GM18868 (cell line): ENCODE results near the gene NAAA.
"Not testable (repeated sequence)": the region's sequence is repeated elsewhere in the genome, so short reads cannot be mapped to it uniquely, and the experiment has no call there.

Experiments used
- ATAC-seq: cut with Tn5 transposase; IDR thresholded peaks from one replicate; pipeline ENCODE4 v1.9.1; 2021; ENCODE audit warnings: mild to moderate bottlenecking, moderate library complexity; ENCODE audit not compliant: unreplicated experiment

NAAA gene

DNA sequence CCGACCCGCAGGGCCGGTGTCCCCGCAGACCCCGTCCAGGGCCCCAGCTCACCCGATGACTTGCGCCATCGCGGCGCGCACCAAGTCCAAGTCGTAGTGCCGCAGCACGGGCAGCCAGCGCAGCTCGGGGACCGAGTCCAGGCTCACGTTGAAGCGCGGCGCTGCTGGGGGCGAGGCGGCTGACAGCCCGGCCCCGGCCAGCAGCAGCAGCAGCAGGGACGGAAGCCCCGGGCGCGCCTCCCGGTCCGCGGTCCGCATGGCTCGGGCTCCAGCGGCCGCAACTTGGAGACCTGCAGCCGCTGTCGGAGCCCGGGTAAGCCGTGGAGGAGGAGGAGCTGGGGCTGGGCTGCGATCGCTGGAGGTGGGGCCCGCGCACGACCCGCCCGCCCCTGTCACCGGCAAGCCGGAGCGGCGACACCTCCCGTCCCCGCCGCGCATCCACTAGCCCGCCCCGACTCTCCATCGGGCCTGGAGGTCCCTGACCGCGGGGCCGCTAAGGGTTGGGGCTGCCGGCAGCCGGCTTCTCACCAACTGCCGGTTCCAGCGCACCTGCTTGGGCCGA, at the start of gene NAAA:
Gene NAAA, minus strand, starts transcription at position 322 of the 562 bp plus-strand sequence. Its CDS starts 64 bp downstream, at position 258.
- peak; percentile 86 for ATAC-seq

DNA sequence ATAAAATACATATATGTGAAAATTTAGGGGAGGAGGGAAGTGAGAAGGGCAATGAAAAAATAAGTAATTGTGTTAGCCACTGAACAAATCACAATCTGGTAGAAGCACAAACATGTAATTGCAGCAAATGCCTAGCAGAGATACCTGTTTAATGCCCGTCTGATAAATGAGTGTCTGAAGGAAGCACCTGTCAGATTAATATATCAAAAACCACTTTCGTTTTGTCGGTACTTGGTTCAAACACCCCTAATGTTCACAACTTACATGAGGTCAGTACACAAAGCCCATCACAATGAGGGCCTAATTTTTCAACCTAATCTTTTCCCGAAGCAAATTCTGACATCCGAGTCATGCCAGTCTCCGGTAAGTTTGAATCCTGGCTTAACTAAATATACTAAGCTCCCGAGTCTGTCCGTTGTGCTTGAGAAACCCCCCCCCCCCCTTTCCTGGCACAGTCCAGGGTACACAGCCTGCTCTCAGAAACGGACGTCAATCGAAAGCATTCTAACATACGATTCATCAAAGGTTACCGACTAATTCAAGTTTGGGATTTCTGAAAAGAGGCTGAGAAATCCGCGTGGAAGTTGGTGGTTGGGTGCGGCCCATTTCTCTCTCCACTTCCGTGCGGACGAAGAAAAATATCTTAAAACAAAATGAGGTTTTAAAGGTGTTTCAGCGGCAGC, 49.2 kb upstream of the NAAA start:
- ATAC-seq: no peak

DNA sequence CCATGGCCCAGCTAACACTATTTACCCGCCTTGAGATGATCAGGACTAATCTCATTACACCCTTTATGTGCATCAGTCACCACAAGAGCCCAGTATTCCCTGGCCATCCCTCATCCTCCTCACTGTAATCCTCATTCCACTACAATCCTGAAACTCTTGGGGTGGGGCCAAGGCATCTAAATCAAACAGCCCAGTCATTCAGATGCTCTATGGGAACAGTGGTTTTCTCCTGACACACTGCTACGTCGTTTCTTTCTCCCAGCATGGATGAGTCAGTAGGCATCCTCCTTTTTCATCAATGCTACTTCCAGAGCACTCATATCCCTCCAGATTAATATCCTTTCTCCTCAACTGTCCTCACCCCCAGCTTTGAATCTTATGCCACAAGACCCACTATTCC, 44.3 kb upstream of the NAAA start:
- no peak for ATAC-seq

- ATAC-seq: no peak
These were observed 39.8 kb upstream of the NAAA start for GRCh38 chr4:75980576-75980975.

DNA sequence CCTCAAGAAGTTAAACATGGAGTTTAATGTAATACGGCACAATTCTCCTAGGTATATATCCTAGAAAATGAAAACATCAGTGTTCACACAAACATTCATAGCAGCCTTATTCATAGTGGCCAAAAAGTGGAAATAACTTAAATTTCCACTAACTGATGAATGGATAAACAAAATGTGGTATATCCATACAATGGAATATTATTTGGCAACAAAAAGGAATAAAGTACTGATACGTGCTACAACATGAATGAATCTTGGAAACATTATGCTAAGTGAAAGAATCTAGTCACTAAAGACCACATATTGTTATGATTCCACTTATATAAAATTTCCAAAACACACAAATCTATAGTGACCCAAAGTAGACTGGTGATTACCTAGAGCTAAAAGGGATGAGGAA, 35.4 kb upstream of the NAAA start:
- ATAC-seq: no peak

DNA sequence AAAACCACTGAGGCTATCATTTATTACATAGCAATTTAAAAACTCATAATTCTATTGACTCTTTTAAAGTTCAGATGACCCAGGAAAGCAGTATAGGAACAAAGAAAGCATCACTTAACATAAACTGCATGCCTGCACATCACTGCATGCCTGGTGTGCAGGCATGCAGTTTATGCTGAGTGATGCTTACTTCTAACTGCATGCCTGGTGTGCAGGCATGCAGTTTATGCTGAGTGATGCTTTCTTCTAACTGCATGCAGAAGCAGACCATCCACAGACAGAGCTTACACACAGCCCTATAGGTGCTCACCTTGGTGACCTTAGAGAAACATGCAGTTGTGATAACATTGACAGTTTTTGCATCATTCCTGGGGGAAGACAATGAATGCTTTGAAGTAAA, 33.0 kb upstream of the NAAA start:
- ATAC-seq: no peak

GRCh38 chr4:75968084-75968483, 27.3 kb upstream of the NAAA start:
- no peak for ATAC-seq

- no peak for ATAC-seq
These were observed 22.7 kb upstream of the NAAA start for GRCh38 chr4:75963558-75963957.

DNA sequence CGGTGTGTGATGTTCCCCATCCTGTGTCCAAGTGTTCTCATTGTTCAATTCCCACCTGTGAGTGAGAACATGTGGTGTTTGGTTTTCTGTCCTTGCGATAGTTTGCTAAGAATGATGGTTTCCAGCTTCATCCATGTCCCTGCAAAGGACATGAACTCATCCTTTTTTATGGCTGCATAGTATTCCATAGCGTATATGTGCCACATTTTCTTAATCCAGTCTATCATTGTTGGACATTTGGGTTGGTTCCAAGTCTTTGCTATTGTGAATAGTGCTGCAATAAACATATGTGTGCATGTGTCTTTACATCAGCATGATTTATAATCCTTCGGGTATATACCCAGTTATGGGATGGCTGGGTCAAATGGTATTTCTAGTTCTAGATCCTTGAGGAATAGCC, 21.3 kb upstream of the NAAA start:
- ATAC-seq: not testable (repeated sequence)

DNA sequence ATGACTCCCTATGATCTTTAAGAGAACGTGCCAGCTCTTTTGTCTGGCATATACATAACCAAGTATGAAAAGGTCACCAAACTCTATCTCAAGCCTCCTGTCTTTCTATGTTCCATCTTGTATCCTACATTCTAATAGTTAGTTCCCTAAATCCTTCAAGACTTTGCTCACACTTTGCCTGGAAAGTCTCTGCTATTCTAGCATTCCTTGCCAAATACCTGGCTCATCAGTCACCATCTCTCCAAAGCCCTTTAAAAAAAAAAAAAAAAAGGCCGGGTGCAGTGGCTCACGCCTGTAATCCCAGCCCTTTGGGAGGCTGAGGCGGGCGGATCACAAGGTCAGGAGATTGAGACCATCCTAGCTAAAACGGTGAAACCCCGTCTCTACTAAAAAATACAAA, 17.7 kb upstream of the NAAA start:
- ATAC-seq: not testable (repeated sequence)

DNA sequence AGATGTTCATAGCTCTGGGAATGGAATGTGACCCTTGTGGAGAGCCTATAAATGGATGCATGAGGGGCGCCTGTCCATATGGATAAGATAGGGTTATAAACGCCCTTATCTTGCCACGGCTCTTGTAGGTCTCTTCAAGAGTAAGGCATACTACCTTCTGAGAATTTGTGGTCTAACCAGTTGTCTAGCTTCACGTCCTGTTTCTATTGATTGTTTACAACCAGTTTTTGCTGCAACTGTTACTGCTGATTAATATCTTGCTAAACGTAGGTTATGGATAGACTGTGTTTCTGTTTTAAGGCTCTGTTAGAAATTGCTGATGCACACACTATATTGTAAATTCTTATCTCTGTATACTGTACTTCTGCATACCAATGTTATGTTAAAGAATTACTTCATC, 14.0 kb upstream of the NAAA start:
- not testable (repeated sequence) for ATAC-seq

DNA sequence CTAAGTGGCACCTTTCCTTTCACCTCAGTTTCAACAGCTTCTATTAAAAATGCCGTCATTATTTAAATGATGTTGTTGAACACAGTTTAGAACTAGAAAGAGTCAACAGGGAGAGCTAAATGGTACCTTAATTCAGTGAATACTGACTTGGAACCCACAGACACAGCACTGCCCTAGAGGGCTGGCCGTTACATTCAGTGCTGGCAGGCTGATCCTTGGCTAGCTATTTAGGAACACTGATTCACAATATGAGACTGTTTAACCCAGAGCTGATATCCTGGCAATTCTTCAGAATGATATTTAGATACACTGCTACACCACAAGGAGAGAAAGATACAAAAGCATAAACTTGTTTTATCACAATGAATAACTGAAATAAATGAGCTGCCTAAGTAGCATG, 12.7 kb upstream of the NAAA start:
- ATAC-seq: no peak

DNA sequence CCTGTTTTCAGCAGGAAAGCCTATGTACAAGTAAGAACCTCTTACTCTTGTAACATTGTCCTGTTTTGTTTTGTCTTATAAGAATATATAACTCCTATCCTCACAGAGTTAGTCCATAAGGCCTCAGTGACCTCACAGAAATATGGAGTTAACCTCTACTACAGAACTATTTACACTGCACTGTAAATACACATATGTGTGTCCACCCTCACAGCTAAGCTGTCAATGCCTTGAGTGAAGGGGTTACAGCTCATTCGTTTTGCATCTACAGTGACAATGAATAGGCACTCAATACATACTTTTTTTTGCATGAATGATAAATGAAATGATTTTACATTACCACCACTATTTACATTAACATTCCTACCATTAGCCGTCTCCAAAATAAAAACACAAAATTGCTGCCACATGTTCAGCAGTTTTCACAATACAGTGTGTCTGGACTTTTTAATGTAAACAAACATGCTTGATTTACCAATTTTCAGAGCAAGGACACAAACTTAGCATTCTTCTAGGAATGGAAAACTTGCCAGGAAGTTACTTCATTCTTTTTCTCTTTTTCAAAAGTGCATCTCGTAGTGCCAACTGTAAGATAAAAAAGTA, 9.5 kb upstream of the NAAA start:
- no peak for ATAC-seq

DNA sequence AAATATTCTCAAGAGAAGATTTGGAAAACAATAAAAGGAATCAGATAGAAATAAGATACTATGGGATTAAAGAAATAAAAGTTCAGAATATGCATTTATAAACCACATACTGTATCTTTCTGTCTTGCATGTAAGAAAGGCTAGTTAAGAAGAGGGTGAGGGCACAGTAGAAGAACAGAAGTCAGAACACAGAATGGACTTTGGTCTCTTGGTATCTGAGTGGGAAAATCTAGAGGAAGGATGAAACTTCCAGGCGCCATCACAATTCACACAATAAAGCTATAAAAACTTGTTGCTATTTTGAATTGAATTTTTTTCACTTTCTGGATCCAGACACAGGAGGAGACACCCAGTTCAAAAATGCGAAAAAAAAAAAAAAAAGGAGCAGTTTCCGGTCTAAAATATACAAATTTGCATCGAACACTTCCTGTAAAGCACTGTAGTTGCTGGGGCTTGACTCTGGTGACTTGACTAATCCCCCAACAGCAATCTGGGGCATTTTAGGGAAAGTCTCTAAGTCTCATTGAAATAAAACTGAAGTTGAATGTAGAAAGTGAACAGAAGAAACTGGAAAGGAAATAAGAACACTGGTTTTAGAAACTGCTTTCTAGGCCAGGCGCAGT, 8.1 kb upstream of the NAAA start:
- ATAC-seq: peak; percentile 83

DNA sequence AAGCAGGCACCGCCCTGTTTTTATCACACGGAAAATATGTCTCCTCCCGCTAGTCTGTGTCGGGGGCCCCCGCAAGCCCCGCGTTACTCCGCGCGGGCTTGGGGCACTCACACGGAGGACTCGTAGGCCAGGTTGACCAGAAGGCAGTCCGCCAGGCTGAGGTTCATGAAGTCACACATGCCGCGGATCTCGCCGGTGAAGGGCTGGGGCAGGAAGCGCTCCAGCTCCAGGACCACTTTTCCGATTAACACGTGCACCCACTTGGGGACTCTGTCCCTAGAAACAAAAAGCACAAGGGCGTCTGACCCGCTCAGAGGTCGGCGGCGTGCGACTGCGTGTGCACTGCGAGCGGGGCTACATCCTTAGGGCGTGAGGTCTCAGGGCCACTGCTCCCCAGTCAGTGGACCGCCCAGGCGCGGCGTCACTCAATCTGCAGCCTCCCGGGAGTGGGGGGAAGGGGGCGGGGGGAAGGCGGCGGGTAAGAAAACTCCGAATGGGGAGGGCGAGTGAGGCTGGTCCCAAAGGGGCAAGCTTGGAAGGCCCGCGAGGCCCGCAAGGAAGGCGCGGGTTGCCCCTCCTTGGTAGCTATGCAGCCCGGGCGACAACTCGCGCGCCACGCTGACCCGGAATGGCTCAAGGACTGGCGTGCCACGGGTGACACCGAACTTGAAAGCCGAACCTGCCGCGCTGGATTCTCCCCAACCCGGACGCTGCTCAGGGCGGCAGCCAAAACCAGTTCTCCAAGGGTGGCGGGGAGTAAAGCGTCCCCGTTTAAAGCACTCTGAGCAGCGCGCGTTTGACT, 722 bp downstream of the NAAA start:
- ATAC-seq: peak; percentile 48

DNA sequence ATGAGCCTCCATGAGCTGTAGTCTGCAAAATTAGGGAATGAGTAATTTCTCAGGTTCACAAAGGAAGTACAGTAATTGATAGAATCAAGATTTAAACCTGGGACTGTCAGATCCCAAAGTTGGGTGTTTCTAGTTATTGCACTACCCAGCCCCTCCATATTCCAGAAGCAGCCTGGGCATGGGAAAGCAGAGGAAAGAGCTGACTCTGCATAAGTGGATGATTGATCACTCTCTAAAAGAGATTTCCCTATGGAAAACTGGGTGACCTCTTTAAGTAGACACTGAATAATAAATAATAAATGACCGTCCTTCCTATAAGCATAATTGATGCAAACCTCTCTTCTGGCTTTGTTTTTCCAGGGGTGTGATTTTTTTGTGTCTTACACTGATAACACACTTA, 5.2 kb downstream of the NAAA start:
- ATAC-seq: no peak

DNA sequence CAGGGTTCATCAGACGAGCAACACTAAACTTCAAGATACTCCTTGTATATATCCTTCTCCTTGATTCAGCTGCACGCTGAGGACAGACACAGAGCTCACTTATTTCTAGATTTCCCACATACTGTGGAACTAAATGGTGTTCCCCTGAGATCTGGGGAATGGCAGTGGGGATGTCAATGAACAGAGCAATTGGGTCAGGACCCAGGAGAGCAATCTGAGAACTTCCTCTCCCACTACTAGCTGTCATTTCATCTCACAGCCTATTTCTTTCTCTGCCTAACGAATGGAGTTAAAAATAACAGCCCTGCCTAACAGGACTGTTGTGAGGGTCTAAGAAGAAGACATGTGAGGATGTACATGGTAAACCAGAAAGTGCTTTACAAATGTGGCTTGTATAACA, 10.7 kb downstream of the NAAA start:
- no peak for ATAC-seq

- not testable (repeated sequence) for ATAC-seq
These were observed 15.9 kb downstream of the NAAA start for GRCh38 chr4:75924916-75925315.

GRCh38 chr4:75924309-75924827, 16.4 kb downstream of the NAAA start:
- no peak for ATAC-seq

DNA sequence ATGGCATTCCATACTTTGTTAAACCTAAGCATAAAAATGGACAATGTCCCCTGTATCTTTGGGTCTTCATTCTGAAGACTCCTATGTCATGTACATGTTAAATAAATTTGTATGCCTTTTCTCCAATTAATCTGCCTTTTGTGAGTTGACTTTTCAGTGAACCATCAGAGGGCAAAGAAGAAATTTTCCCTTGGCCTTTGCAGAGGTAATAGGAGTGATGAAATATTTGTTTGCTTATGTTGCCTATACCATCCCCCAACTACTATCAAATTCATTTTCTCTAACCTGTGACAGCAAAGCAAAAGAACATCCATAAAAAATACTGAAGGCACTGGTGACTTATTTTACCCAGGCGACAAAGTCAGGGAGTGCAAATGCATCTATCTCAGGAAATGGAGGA, 18.2 kb downstream of the NAAA start:
- ATAC-seq: no peak

GRCh38 chr4:75921910-75922309, 18.9 kb downstream of the NAAA start:
- no peak for ATAC-seq
